Mucosa of descending colon (tissue), 3 donors: ENCODE results near the gene PRSS23. TPM values are rescaled to one million over a fixed set of nuclear protein-coding genes. Genes with fewer than 3 reads are reported as not detected.

Experiments
- ATAC-seq: fragments of 200-7000 bp; cut with Tn5 transposase; one replicate; pipeline ENCODE4 v1.9.1; 2020; ENCODE audit warnings: mild to moderate bottlenecking, moderate library complexity
- DNase-seq, 3 donors: peaks; one replicate each; pipeline ENCODE4 v3.0.0-alpha.2; 2020
- H3K36me3 ChIP-seq: fragments of 200-600 bp; one replicate; pipeline ENCODE4 v1.8.0; 2021; ENCODE audit warnings: low read depth, mild to moderate bottlenecking
- H3K4me1 ChIP-seq: fragments of 200-600 bp; one replicate; pipeline ENCODE4 v1.8.0; 2021; ENCODE audit warnings: low read depth, mild to moderate bottlenecking
- H3K4me3 ChIP-seq: fragments of 200-600 bp; one replicate; pipeline ENCODE4 v1.8.0; 2021; ENCODE audit warnings: mild to moderate bottlenecking
- H3K9me3 ChIP-seq: fragments of 200-600 bp; one replicate; pipeline ENCODE4 v1.8.0; 2021; ENCODE audit warnings: mild to moderate bottlenecking
- CTCF ChIP-seq: fragments of 200-600 bp; IDR thresholded peaks from one replicate; pipeline ENCODE4 v1.8.0; 2022; ENCODE audit warnings: antibody characterized with exemption, mild to moderate bottlenecking
- intact Hi-C, 2 donors: fragments of 100-400 bp; cut with DNase I in 1 of 2; cut with micrococcal nuclease in 1 of 2; formaldehyde crosslinking; loops; one replicate each; pipeline versions ENCODE4 v1.11.0 to v1.11.1; 2022; cut with DNase I, micrococcal nuclease
- total RNA-seq, 3 donors: library from RNA; stranded (reverse); fragmentation: NEBNext Ultra II Directional in 2 of 3; extraction: Animal tissue kit (Norgen Biotek cat#: 25700) in 2 of 3; gene quantifications; one replicate each; pipeline versions ENCODE4 v1.2.1 to v1.2.4, GENCODE V29; 2021 to 2023
- donor health status: DM: no; HTN: no; CAD: no; lungs with moderate emphysema.
- donor health status: DM: no; HTN: no; CAD: no.
- donor health status: DM: no; HTN: yes; CAD: no.

Gene PRSS23
- total RNA-seq, 3 donors from 2014 or later: 75.0 to 128 (median 122) TPM

GRCh38 chr11:86790867-86791849, 9.2 kb upstream of the PRSS23 start:
- intact Hi-C loops: no loop called here
- Histone ChIP-seq H3K4me3 (no peak overlapping the region), H3K9me3 (no peaks in the 10 kb centered on the region), H3K4me1 (peaks cover 5% of the 10 kb centered on the region), H3K36me3 (no peaks in the 10 kb centered on the region)
- no peak for TF ChIP-seq CTCF
- ATAC-seq (peak; percentile 37), DNase-seq (no peak)

- intact Hi-C loops: no loop called here
- DNase-seq (no peak), ATAC-seq (no peak)
- peaks cover 3% of the 10 kb centered on the region for H3K4me1 ChIP-seq
- no peaks in the 10 kb centered on the region for H3K9me3 ChIP-seq
- TF ChIP-seq CTCF: no peak
- H3K4me3 ChIP-seq: no peak overlapping the region
- H3K36me3 ChIP-seq: no peaks in the 10 kb centered on the region
These were observed 8.2 kb upstream of the PRSS23 start for GRCh38 chr11:86792150-86792549.

- no peak for TF ChIP-seq CTCF
- H3K4me1 ChIP-seq: no peaks in the 10 kb centered on the region
- H3K4me3 ChIP-seq: no peak overlapping the region
- DNase-seq (no peak), ATAC-seq (no peak)
- intact Hi-C loops: no loop called here
- no peaks in the 10 kb centered on the region for H3K36me3 ChIP-seq
- no peaks in the 10 kb centered on the region for H3K9me3 ChIP-seq
These were observed 7.0 kb upstream of the PRSS23 start for GRCh38 chr11:86793307-86793706.

GRCh38 chr11:86795511-86795910, 4.8 kb upstream of the PRSS23 start:
- Histone ChIP-seq H3K4me1 (no peaks in the 10 kb centered on the region), H3K4me3 (no peak overlapping the region)

GRCh38 chr11:86795949-86796348, 4.4 kb upstream of the PRSS23 start:
- H3K4me1 ChIP-seq: no peaks in the 10 kb centered on the region
- H3K9me3 ChIP-seq: no peaks in the 10 kb centered on the region
- H3K36me3 ChIP-seq: no peaks in the 10 kb centered on the region
- ATAC-seq (peak; percentile 59), DNase-seq (no peak)
- TF ChIP-seq CTCF: no peak
- intact Hi-C loops: no loop called here
- no peak overlapping the region for H3K4me3 ChIP-seq

More at GRCh38 chr11:86795511-86795910, 4.8 kb upstream of the PRSS23 start:
- DNase-seq (no peak), ATAC-seq (no peak)
- no peak for TF ChIP-seq CTCF
- Histone ChIP-seq H3K9me3 (no peaks in the 10 kb centered on the region), H3K36me3 (no peaks in the 10 kb centered on the region)
- intact Hi-C loops: no loop called here
